ENCODE measurements around the gene FARS2. TPM values are rescaled to one million over a fixed set of nuclear protein-coding genes. Genes with fewer than 3 reads are reported as not detected.

Gene FARS2
- total and polyA plus RNA-seq, 9 of the 15 experiments (the other 6 are each of a cell fraction or from before 2014, with no cell fraction given): 16.5 to 62.2 (median 27.0) TPM

- intact Hi-C loops (cut with micrococcal nuclease): no loop called here
- no peaks in the 10 kb centered on the region for H3K4me1 ChIP-seq (replicated peaks in 1 of 2; ENCODE audit: control insufficient read depth in 2 of 2, insufficient read depth in 2 of 2, low read length in 2 of 2)
- H3K4me2 ChIP-seq (ENCODE audit: insufficient read depth, low read length): no peak overlapping the region
- CTCF ChIA-PET (ENCODE audit: low intra/inter-chr PET ratio): no interaction called here
- H4K20me1 ChIP-seq (replicated peaks; ENCODE audit: control insufficient read depth, insufficient read depth, low read length): no peaks in the 10 kb centered on the region
- no peak overlapping the region for H3K27ac ChIP-seq (ENCODE audit: extremely low read depth, low read depth, low read length)
- no peak for TF ChIP-seq KAT7 (CRISPR knock-in tag; IDR thresholded peaks at IDR 0.05; ENCODE audit: borderline replicate concordance)
- TF ChIP-seq HDAC6 (IDR thresholded peaks at IDR 0.05; ENCODE audit: low read depth, low read length): no peak
- TF ChIP-seq ELF1 (tag; IDR thresholded peaks at IDR 0.05): no peak
- TF ChIP-seq RBM39 (optimal IDR thresholded peaks at IDR 0.05; ENCODE audit: low read depth, low read length): no peak
- no peak for TF ChIP-seq FOXJ2 (tag; IDR thresholded peaks at IDR 0.05)
- no peak for TF ChIP-seq ZNF764 (CRISPR knock-in tag; IDR thresholded peaks at IDR 0.05; ENCODE audit: low read depth)
- TF ChIP-seq TAF7 (tag; IDR thresholded peaks at IDR 0.05): no peak
- no peak for TF ChIP-seq SMAD1 (IDR thresholded peaks at IDR 0.05; ENCODE audit: low read depth, low read length, partially characterized antibody)
- TF ChIP-seq ATF7 (IDR thresholded peaks at IDR 0.05): no peak
- TF ChIP-seq SMAD2 (IDR thresholded peaks at IDR 0.05; ENCODE audit: low read depth, low read length): no peak
- TF ChIP-seq DPF2 (IDR thresholded peaks at IDR 0.05): no peak
- no peaks in the 10 kb centered on the region for H3K36me3 ChIP-seq (ENCODE audit: control insufficient read depth, insufficient read depth, low read length)
- H2AFZ ChIP-seq (ENCODE audit: low read depth, low read length): no peak overlapping the region
- no peak for DNase-seq (ENCODE audit: extremely low read depth in 1 of 4, low spot score in 3 of 4)
- POLR2A ChIA-PET: interaction anchor here (0.6 to 1.0 kb wide), 2 partner anchors 9 to 60 kb away, joined by 3 read pairs; no protein-coding TSS in a partner anchor
- WGBS (ENCODE audit: insufficient coverage, low coverage, missing lambda C conversion rate): 56% methylated on average over 4 of the region's 4 CpGs
- FAIRE-seq: no peak
- H3K9me1 ChIP-seq (ENCODE audit: control insufficient read depth, insufficient read depth, low read length): no peaks in the 10 kb centered on the region
- no peaks in the 10 kb centered on the region for H3K9me3 ChIP-seq (replicated peaks; ENCODE audit: control insufficient read depth, insufficient read depth, low read depth, low read length)
- H3K4me3 ChIP-seq: no peak overlapping the region
- no peak for ATAC-seq
- no TSS peak for BruUV-seq (replicated peaks)
- no peaks in the 10 kb centered on the region for H3K79me2 ChIP-seq (ENCODE audit: control insufficient read depth, insufficient read depth, low read length)
- no peaks in the 10 kb centered on the region for H3K27me3 ChIP-seq (ENCODE audit: control insufficient read depth in 2 of 2, insufficient read depth in 2 of 2, low read length in 2 of 2)
- in situ Hi-C loops (cut with MboI): no loop called here
- H3K9ac ChIP-seq (ENCODE audit: insufficient read depth in 1 of 2, low read depth in 2 of 2, low read length in 2 of 2): no peak overlapping the region
Measured at GRCh38 chr6:5663259-5663658, 401.9 kb downstream of the FARS2 start.
